ENCODE data around the gene HBE1.
"Not testable (repeated sequence)": the region's sequence is repeated elsewhere in the genome, so short reads cannot be mapped to it uniquely, and the experiment has no call there.

HBE1 gene

DNA sequence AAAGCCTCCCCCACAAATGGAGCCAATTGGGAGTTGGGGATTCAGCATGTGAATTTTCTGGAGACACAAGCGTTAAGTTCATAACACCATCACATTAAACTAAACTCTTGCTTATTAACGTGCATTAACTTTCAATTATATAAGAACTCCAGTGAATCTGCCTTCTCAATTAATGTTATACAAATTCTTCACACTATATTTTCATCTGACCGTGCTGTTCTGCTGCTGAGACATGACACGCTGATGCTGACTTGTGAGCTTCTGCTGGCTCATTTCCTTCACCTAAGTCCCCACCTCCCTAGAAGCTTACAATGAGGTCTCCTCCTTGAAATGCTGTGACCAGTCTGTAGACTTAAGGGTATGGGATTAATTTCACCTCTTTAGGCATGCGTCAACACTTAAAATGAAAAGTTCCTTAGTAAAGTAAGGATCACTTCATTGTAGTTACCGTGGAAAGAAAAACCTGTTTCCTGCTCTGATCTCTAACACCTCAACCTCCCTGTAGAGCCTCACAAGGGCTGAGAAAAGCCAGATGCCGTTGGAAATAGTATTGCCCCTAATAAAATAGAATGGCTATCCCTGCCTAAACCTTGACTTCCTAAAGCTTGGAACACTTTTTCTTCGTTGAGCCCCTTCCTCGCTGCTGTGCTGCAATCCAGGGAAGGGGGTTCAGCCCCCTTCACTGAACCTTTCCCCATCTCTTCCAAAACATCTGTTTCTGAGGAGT, 17.4 kb downstream of the HBE1 start:
- FAIRE-seq: no peak

DNA sequence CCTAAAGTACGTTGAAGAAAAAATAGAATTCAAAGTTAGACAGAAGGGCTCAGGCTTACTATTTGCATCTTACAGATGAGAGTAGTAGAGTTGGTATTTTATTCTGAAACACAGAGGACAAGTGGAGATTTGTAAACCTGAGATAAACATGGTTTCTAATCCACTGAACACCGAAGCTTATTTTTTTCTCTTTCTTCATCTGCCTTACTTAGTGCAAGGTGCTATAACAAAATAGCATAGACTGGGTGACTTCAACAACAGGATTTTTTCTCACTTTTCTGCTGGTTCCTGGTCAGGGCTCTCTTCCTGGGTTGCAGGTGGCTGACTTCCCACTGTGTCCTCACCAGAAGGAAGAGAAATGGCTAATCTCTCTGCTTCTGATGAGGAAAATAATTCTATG, 18.0 kb downstream of the HBE1 start:
- no peak for FAIRE-seq

DNA sequence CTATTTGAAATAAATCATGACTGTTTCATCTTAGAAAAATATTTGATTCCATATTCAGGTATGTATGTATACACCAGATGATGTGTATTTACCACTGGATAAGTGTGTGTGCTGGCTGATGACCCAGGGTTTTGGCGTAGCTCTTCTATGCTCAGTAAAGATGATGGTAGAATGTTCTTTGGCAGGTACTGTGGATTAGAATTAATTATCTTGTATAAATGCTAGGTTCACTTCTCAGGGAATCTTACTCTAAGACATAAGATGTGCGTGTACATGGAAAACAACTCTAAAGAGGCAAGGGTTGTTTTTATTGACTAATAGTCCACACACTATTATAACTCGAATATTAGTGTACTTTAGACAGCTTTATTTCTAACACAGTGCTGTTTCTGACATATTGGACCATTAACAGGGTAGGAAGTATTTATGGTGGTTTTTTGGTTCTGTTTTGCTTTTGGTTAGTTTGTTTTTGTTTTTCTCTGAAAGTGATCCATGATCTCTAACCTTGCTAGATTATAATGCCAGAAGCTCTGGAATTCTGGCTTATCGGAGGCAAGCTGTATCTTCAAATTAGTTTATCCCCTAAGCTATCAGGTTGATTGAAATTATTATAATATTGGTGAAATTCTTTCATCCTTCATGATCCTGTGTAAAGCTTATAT, 19.1 kb downstream of the HBE1 start:
- FAIRE-seq: no peak

DNA sequence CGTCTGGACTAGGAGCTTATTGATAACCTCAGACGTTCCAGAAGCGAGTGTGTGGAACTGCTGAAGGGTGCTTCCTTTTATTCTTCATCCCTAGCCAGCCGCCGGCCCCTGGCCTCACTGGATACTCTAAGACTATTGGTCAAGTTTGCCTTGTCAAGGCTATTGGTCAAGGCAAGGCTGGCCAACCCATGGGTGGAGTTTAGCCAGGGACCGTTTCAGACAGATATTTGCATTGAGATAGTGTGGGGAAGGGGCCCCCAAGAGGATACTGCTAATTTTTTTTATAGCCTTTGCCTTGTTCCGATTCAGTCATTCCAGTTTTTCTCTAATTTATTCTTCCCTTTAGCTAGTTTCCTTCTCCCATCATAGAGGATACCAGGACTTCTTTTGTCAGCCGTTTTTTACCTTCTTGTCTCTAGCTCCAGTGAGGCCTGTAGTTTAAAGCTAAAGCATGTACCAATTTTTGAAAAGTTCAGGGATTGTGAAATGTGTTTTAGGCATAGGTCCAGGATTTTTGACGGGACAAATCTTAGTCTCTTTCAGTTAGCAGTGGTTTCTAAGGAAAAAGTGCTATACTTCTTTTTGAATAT, 19.8 kb downstream of the HBE1 start, which contains the start of gene HBG1:
Gene HBG1 (minus strand): TSS at position 51 of the 590 bp plus-strand sequence. CDS start 53 bp downstream, outside the sequence.
- not testable (repeated sequence) for FAIRE-seq

DNA sequence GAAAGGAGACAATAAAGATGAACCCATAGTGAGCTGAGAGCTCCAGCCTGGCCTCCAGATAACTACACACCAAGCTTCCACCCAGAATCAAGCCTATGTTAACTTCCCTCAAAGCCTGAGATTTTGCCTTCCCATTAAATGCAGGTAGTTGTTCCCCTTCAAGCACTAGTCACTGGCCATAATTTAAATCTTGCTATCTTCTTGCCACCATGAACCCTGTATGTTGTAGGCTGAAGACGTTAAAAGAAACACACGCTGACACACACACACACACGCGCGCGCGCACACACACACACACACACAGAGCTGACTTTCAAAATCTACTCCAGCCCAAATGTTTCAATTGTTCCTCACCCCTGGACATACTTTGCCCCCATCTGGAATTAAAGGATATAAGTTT, 21.2 kb downstream of the HBE1 start:
- not testable (repeated sequence) for FAIRE-seq

DNA sequence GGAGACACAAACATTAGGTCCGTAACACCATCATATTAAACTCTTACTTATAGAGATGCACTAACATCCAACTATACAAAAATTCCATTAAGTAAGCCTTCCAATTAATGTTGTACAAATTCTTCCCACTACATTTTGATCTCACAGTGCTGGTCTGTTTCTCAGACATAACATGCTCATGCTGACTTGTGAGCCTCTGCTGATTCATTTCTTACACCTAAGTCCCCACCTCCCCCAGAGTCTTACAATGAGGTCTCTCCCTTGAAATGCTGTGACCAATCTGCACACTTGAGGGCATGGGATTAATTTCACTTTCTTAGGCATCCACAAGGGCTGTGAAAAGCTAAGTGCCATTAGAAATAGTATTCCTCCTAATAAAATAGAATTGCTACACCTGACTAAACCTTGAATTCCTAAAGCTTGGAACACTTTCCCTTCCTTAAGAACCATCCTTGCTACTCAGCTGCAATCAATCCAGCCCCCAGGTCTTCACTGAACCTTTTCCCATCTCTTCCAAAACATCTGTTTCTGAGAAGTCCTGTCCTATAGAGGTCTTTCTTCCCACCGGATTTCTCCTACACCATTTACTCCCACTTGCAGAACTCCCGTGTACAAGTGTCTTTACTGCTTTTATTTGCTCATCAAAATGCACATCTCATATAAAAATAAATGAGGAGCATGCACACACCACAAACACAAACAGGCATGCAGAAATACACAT, 22.1 kb downstream of the HBE1 start:
- no peak for FAIRE-seq

DNA sequence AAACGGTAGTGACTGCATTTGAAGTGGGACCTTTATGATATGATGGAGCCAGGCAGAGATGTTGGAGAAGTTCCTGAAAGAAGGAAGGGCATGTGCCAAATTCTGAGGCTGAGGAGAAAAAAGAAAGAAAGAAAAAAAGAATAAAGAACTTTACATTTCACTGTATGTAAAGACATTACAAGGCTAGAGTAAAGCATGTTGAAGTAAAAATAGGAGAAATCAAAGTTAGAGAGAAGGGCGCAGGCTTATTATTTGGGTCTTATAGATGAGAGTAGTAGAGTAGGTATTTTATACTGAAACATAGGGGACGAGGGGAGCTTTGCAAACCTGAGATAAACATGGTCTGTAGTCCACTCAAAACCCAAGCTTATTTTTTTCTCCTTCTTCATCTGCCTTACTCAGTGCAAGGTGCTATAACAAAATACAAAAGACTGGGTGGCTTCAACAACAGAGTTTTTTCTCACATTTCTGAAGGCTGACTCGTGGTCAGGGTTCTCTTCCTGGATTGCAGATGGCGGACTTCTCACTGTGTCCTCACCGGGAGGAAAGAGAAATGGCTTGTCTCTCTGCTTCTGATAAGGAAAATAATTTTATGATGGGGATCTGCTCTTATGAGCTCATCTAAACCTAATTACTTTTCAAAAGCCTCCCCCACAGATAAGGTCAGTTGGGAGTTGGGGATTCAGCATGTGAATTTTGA, 22.8 kb downstream of the HBE1 start:
- no peak for FAIRE-seq

DNA sequence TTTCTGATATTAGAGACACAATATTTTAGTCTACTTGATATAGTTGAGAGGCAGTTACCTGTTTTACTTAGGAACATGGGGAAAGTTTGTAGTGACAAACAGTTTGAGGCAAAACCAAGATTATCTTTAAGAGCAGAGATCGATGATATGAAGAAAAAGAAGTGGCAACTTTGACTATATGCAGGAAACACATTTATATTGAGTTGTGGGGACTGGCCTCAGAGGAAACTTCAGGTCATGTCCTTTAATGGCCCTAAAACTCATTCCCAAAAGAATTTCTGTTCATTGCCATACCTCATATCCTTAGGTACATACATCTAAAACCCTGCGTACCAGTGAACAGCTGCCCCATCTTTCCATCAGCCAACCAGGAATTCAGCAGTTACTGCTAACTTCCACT, 24.6 kb downstream of the HBE1 start:
- no peak for FAIRE-seq

DNA sequence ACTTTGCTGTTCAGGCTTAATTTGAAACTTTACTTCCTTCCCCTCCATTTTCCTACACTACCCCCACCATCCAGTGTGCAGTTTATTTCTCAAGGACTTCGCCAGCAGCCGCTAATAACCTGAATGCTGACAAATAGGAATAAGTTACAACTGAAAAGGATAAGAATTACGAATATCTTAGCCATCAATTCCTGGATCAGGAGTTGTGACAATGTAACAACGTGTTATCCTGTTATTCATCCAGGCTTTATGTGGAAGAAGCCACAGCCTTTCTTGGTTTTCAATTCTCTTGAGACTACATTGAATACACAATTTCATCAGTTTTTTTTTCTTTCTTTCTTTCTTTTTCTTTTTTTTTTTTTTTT, 25.9 kb downstream of the HBE1 start:
- FAIRE-seq: no peak

DNA sequence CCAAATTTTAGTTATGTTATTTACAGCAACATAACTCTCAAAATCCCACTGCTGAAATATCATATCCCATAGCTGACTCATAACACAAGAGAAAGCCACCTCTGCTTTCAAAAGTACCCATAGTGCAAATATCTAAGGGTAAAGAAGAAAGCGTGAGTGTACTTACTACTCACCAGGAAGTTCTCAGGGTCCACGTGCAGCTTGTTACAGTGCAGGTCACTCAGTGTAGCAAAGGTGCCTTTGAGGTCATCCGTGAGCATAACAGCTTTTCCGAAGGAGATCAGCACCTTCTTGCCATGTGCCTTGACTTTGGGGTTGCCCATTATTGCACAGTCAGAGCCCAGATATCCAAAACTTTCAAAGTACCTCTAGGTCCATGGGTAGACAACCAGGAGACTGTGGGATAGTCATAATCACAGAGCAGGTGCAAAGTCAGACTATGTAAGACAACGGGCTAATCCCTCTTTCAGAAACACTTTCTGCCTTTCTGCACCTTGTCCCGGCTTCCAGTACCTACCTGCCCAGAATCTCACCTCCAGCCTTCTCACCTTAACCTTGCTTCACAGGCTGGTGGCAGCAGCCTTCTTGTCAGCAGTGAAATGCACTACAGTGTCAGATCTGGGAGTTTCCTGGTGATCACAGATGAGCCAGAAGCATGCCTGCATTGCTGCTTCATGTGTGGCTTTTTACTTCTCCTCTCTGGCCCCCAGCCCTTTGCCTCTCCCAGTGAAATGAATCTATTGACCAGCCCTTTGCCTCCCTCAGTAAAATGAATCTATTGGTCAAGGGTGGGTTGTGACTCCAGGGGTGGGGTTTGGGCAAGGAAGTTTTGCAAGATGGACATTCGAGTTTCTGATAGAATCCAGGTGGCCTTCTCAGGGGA, 26.6 kb downstream of the HBE1 start:
- FAIRE-seq: no peak

DNA sequence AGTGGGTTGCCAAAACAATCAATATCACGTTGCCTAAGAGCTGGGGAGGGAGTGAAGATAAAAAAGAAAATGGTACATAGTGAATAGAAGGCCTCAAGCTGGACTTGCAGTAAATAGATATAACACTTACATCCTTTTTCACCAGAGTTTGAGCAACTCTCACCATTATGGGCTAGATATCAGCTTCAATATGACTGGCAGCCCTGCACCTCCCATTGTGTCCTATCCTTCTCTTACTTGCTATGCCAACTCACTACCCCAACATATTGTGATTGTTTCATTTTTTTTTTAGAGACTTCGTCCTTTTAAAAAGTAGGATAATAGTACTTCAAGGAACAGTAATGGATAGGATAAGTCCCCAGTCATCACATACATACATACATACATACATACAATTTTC, 27.5 kb downstream of the HBE1 start:
- FAIRE-seq: no peak

DNA sequence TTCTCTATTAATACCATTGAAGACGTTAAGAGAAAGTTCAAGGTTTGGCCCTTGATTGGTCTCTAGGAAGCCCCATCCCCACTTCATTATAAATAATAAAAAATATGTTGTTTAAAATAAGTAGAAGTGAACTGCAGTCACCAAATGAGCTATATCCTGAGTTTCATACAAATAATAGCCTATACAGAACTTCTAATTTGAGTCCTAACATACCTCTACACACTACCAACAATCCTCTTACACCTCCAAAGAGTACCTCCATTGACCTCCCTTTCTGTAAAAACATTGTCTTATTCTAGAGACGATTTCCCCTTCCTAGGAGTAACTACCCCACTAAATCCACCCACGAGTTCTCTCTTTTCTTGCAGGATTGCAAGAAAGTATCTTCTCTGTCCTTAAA, 28.3 kb downstream of the HBE1 start:
- FAIRE-seq: no peak

DNA sequence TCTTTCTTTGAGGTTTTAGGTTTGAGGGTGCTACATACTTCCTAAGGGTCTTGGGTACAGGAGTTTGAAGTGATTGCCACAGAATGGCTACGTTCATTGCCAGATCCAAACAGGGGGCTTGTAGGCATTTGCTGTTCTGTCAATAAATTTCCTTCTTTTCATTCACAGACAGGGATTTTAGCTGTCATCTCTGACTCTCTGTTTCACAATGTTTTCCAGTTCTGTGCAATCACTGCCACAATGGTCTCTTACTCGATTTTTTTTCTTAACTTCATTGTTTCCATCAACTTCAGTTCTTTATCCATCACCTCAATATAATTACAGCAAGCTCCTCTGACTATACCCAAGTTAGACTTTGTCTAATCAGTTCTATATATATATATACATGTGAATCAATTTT, 29.3 kb downstream of the HBE1 start:
- FAIRE-seq: no peak

DNA sequence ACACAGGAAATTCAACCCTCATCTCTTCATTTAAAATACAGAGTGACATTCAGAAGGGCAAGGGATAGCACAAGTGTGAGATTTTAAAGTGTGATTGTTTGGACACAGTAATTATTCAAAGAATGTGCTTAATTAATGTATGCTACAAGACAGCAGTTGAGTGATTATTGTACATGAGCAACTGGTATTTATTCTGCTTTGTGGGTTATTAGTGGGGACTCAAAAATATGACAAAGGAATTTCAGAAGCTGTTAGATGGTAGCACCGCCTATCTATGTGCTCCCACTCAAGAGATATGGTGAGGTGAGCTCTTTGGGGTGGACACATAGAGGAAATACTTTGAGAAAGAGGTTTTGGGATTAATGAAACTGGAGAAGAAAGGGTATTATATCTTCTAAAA, 29.7 kb downstream of the HBE1 start:
- FAIRE-seq: no peak

DNA sequence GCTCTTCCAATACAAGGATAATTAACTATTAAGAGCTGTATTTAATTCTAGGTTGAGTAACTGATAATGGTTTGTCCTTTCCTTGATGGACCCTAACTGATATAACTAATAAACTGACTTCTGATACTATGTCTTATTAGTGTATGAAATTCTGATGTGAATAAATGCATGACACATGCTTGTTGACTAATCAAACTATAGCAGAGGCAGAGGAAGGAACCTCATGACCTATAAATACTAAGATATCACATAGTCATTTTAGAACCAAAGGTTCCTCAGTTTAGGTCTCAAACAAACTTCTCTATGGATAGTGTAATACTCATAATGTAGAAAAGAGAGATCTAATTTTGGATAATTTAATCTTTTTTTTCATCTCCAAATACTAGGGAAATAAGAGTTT, 30.7 kb downstream of the HBE1 start:
- no peak for FAIRE-seq

DNA sequence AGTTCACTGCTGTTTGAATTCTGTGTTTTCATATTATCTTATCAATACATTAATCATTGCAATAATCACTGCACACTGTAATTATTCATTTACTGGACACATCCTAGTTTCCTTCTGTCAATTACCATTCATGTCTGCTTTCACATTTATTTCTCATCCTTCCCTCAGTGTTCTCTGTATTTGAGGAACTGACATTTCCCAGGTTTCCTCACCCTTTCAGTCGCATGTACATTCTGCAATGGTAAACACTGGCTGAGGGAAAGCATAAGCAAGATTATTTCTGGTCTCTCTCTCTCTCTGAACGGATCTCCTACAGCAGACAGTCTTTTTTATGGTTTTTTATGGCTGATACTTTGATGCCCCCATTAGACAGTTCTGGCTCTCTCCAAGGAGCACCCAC, 31.3 kb downstream of the HBE1 start:
- FAIRE-seq: no peak

DNA sequence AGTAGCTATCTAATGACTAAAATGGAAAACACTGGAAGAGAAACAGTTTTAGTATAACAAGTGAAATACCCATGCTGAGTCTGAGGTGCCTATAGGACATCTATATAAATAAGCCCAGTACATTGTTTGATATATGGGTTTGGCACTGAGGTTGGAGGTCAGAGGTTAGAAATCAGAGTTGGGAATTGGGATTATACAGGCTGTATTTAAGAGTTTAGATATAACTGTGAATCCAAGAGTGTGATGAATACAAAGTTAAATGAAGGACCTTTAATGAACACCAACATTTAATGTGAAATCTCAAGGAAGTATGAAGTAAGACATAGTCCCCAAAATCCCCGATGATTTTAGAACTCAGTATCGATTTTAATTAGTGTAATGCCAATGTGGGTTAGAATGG, 32.3 kb downstream of the HBE1 start:
- FAIRE-seq: no peak

DNA sequence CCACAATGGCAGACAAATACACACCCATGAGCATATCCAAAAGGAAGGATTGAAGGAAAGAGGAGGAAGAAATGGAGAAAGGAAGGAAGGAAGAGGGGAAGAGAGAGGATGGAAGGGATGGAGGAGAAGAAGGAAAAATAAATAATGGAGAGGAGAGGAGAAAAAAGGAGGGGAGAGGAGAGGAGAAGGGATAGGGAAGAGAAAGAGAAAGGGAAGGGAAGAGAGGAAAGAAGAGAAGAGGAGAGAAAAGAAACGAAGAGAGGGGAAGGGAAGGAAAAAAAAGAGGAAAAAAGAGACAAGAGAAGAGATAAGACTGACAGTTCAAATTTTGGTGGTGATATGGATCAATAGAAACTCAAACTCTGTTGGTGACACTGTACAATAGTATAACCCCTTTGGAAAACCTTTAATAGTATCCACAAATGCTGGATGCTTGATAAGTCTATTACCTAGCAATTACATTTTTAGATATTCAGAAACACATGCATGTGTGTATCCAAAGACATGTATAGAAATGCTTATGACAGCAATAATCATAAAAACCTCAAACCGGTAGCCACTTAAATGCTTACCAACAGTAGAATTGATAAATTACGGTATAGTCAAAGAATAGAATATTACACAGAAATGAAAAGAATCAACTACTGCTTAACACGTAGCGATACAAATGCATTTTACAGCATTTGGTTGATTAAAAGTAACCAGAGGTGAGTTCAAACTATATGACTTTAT, 34.2 kb downstream of the HBE1 start:
- FAIRE-seq: no peak

DNA sequence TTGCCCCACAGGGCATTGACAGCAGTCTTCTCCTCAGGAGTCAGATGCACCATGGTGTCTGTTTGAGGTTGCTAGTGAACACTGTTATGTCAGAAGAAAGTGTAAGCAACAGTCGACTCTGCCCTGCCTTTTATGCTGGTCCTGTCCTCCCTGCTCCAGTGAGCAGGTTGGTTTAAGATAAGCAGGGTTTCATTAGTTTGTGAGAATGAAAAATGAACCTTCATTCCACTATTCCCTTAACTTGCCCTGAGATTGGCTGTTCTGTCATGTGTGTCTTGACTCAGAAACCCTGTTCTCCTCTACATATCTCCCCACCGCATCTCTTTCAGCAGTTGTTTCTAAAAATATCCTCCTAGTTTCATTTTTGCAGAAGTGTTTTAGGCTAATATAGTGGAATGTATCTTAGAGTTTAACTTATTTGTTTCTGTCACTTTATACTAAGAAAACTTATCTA, 35.3 kb downstream of the HBE1 start, which contains the start of gene HBD:
Gene HBD (minus strand): TSS at position 103 of the 454 bp plus-strand sequence. CDS start 50 bp downstream, at position 53.
- FAIRE-seq: no peak

DNA sequence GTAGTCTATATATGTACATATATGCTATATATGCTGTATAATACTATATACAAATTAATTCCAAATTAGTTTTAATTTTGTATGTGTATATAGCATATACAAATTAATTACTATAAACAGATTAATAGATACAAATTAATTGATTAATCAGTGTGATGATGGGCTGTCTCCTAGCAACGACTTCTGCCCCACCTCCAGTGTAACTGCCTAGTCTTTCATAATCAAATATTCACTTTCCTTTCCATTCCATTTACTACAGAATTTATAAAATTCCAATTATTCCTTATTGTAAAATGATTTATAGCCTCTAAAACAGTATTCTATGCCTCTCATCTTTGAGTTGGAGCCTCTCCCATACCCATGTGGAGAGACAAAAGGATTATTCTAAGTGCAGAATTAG, 36.4 kb downstream of the HBE1 start:
- FAIRE-seq: no peak

DNA sequence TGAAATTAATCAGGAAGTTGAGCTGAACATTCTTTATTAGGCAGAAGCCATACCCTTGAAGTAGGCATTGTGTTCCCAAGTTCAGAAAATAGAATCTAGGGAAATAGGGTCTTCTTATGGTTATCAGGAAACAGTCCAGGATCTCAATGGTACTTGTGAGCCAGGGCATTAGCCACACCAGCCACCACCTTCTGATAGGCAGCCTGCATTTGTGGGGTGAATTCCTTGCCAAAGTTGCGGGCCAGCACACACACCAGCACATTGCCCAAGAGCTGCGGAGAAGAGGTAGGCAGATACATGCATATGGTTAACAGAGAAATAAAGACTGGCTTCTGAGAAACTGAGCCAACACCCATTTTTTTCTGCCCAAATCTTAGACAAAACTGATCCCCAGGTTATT, 36.9 kb downstream of the HBE1 start:
- no peak for FAIRE-seq

Measured in G401.6 (cell line).